A549 (cell line): ENCODE results near the gene YWHAG. TPM values are rescaled to one million over a fixed set of nuclear protein-coding genes. Genes with fewer than 3 reads are reported as not detected.

Source experiments
- ATAC-seq, 2 experiments: fragments of 200-7000 bp in 1 of 2; fragments of >200 bp in 1 of 2; cut with Nextera tagmentation in 1 of 2; cut with Tn5 transposase in 1 of 2; 3 replicates each; pipeline versions ENCODE4 v1.8.0 to v1.9.1; 2018 to 2020; ENCODE audit warnings: mild to moderate bottlenecking in 1 of 2, moderate library complexity in 1 of 2
- CTCF ChIA-PET: fragments of 300-600 bp; sonication (Branson Sonifier 250); formaldehyde crosslinking; extraction: SDS; loops from one replicate; lab custom pipeline; 2021; ENCODE audit warnings: antibody characterized with exemption, inconsistent platforms; lab: Yijun Ruan, JAX
- POLR2A ChIA-PET: fragments of 350-600 bp; formaldehyde crosslinking; extraction: SDS; loops from one replicate; lab custom pipeline; 2021; ENCODE audit warnings: antibody characterized with exemption, inconsistent platforms; lab: Yijun Ruan, JAX
- DNase-seq, 2 experiments: peaks; one replicate each; pipeline versions ENCODE4 v3.0.0 to v3.0.0-alpha.2; 2011 to 2016; ENCODE audit warnings: low read depth in 1 of 2, low spot score in 1 of 2
- FAIRE-seq: peaks from 2 replicates; lab custom pipeline; 2011; peaks lifted over from hg19 to GRCh38; lab: Jason Lieb, UNC
- H3K27ac ChIP-seq, 2 experiments: fragments of >200 bp; sonication (Bioruptor Twin); formaldehyde crosslinking; 3 replicates each; pipeline ENCODE4 v1.5.1; 2016 to 2017
- H3K4me1 ChIP-seq: fragments of >200 bp; sonication (Bioruptor Twin); formaldehyde crosslinking; 3 replicates; pipeline ENCODE4 v1.6.1; 2016
- H3K4me2 ChIP-seq: fragments of >200 bp; sonication (Bioruptor Twin); formaldehyde crosslinking; 3 replicates; pipeline ENCODE4 v1.6.1; 2016
- H3K4me3 ChIP-seq: fragments of >200 bp; sonication (Bioruptor Twin); formaldehyde crosslinking; 3 replicates; pipeline ENCODE4 v1.5.1; 2016
- H3K9me3 ChIP-seq: fragments of >200 bp; sonication (Bioruptor Twin); formaldehyde crosslinking; 3 replicates; pipeline ENCODE4 v1.6.1; 2016
- BHLHE40 ChIP-seq: IDR thresholded peaks from 2 replicates; pipeline ENCODE4 v1.6.1; 2012; ENCODE audit warnings: low read depth, low read length, inconsistent platforms
- CEBPB ChIP-seq, 2 experiments: fragments of >200 bp in 1 of 2; sonication (Bioruptor Twin) in 1 of 2; formaldehyde crosslinking in 1 of 2; IDR thresholded peaks; 2 replicates each; pipeline ENCODE4 v1.6.1; 2012 to 2016
- EHF ChIP-seq: fragments of 250-450 bp; sonication (Bioruptor Pico); IDR thresholded peaks from 2 replicates; pipeline ENCODE4 v1.5.0; 2020; ENCODE audit warnings: mild to moderate bottlenecking
- EHMT2 ChIP-seq: fragments of 200-600 bp; sonication (generic); IDR thresholded peaks from 2 replicates; pipeline ENCODE4 v1.6.1; 2016; ENCODE audit warnings: antibody characterized with exemption, low read depth, mild to moderate bottlenecking, moderate library complexity
- ESRRA ChIP-seq: fragments of 150-350 bp; IDR thresholded peaks from 2 replicates; pipeline ENCODE4 v1.6.1; 2014; ENCODE audit warnings: mild to moderate bottlenecking, low read length, borderline replicate concordance
- FOSB ChIP-seq: fragments of 250-450 bp; sonication (Bioruptor Pico); IDR thresholded peaks from 2 replicates; pipeline ENCODE4 v1.5.0; 2020; ENCODE audit warnings: mild to moderate bottlenecking, moderate library complexity
- FOSL2 ChIP-seq, 2 experiments: fragments of 450-650 bp in 1 of 2; fragments of >200 bp in 1 of 2; sonication (Bioruptor Twin) in 1 of 2; formaldehyde crosslinking; IDR thresholded peaks; 2 replicates each; pipeline versions ENCODE4 v1.5.0 to v1.6.1; 2016 to 2020; ENCODE audit warnings: mild to moderate bottlenecking in 1 of 2, moderate library complexity in 1 of 2
- GATA3 ChIP-seq: IDR thresholded peaks from 2 replicates; pipeline ENCODE4 v1.6.1; 2012; ENCODE audit warnings: borderline replicate concordance
- HEYL ChIP-seq: fragments of 250-450 bp; sonication (Bioruptor Pico); IDR thresholded peaks from 2 replicates; pipeline ENCODE4 v1.8.0; 2021; ENCODE audit warnings: mild to moderate bottlenecking, moderate library complexity
- JUN ChIP-seq, 2 experiments: fragments of >200 bp; sonication (Bioruptor Twin); formaldehyde crosslinking; IDR thresholded peaks; 2 replicates in 1 of 2; 3 replicates in 1 of 2; pipeline ENCODE4 v1.6.1; 2016 to 2017
- JUNB ChIP-seq: fragments of >200 bp; sonication (Bioruptor Twin); formaldehyde crosslinking; IDR thresholded peaks from 2 replicates; pipeline ENCODE4 v1.6.1; 2016
- MAFK ChIP-seq: fragments of 450-650 bp; IDR thresholded peaks from 2 replicates; pipeline ENCODE4 v1.6.1; 2014; ENCODE audit not compliant: partially characterized antibody
- MAZ ChIP-seq: fragments of 150-350 bp; IDR thresholded peaks from 2 replicates; pipeline ENCODE4 v1.6.1; 2014; ENCODE audit warnings: antibody characterized with exemption, low read depth, low read length, borderline replicate concordance
- NFE2L2 ChIP-seq: fragments of 150-350 bp; conservative IDR thresholded peaks from 2 replicates; pipeline ENCODE4 v1.6.1; 2014; ENCODE audit warnings: low read length
- NPAS2 ChIP-seq: fragments of 250-450 bp; sonication (Bioruptor Pico); IDR thresholded peaks from 2 replicates; pipeline ENCODE4 v1.8.0; 2022; ENCODE audit warnings: mild to moderate bottlenecking, moderate library complexity, borderline replicate concordance
- PBX3 ChIP-seq: IDR thresholded peaks from 2 replicates; pipeline ENCODE4 v1.6.1; 2012
- PHF8 ChIP-seq: fragments of 200-600 bp; sonication (generic); IDR thresholded peaks from 2 replicates; pipeline ENCODE4 v1.6.1; 2016; ENCODE audit warnings: low read depth, mild to moderate bottlenecking, antibody characterized with exemption, moderate library complexity, borderline replicate concordance
- POLR2A ChIP-seq: IDR thresholded peaks from 2 replicates; pipeline ENCODE4 v1.6.1; 2012; ENCODE audit warnings: mild to moderate bottlenecking, low read length
- POLR2AphosphoS2 ChIP-seq: conservative IDR thresholded peaks from 2 replicates; pipeline ENCODE4 v1.6.1; 2012; ENCODE audit warnings: low read length, improper control_type of control experiment, inconsistent platforms
- RAD21 ChIP-seq, 2 experiments: fragments of >200 bp in 1 of 2; sonication (Bioruptor Twin) in 1 of 2; formaldehyde crosslinking in 1 of 2; IDR thresholded peaks in 1 of 2; conservative IDR thresholded peaks in 1 of 2; 2 replicates in 1 of 2; 3 replicates in 1 of 2; pipeline ENCODE4 v1.6.1; 2012 to 2018; ENCODE audit warnings: inconsistent platforms in 1 of 2
- RARB ChIP-seq: fragments of 250-450 bp; sonication (Bioruptor Pico); IDR thresholded peaks from 2 replicates; pipeline ENCODE4 v1.8.0; 2021; ENCODE audit warnings: mild to moderate bottlenecking, moderate library complexity
- REST ChIP-seq: fragments of 200-600 bp; sonication (generic); IDR thresholded peaks from 2 replicates; pipeline ENCODE4 v1.6.1; 2016; ENCODE audit warnings: antibody characterized with exemption, mild to moderate bottlenecking, moderate library complexity
- RFX5 ChIP-seq: fragments of 450-650 bp; IDR thresholded peaks from 2 replicates; pipeline ENCODE4 v1.7.1; 2014; ENCODE audit warnings: antibody characterized with exemption, mild to moderate bottlenecking, moderate library complexity
- SMC3 ChIP-seq: fragments of >200 bp; sonication (Bioruptor Twin); formaldehyde crosslinking; IDR thresholded peaks from 3 replicates; pipeline ENCODE4 v1.6.1; 2018; ENCODE audit warnings: inconsistent platforms
- TFCP2L1 ChIP-seq: fragments of 250-450 bp; sonication (Bioruptor Pico); IDR thresholded peaks from 2 replicates; pipeline ENCODE4 v1.5.0; 2021; ENCODE audit warnings: mild to moderate bottlenecking
- TP53 ChIP-seq: fragments of 250-450 bp; sonication (Bioruptor Pico); IDR thresholded peaks from 2 replicates; pipeline ENCODE4 v1.5.0; 2021; ENCODE audit warnings: mild to moderate bottlenecking, moderate library complexity
- ZFP36 ChIP-seq: fragments of 450-650 bp; IDR thresholded peaks from 2 replicates; pipeline ENCODE4 v1.6.1; 2014; ENCODE audit warnings: borderline replicate concordance; ENCODE audit not compliant: partially characterized antibody
- ZSCAN20 ChIP-seq: fragments of 250-450 bp; sonication (Bioruptor Pico); IDR thresholded peaks from 2 replicates; pipeline ENCODE4 v1.8.0; 2022; ENCODE audit warnings: mild to moderate bottlenecking, moderate library complexity
- WGBS: methylation state at CpG from one replicate; pipeline ENCODE4 v1.1.6; 2017; ENCODE audit errors: missing lambda C conversion rate; 5-methylcytosine and 5-hydroxymethylcytosine counted together
- polyA plus RNA-seq, 4 experiments: library from polyadenylated mRNA; depleted of rRNA in 3 of 4; stranded (reverse); fragments of >200 nt; fragmentation: RNase III in 1 of 4; extraction: RNeasy Plus Mini Kit Qiagen cat#74134 plus additional on column Dnase treatment in 1 of 4; gene quantifications; 2 replicates in 3 of 4; 3 replicates in 1 of 4; pipeline ENCODE4 v1.2.3, GENCODE V29; 2011 to 2017
- TF ChIP-seq, protein P1 (sequence below): fragments of >200 bp; sonication (Bioruptor Twin); formaldehyde crosslinking; IDR thresholded peaks from 3 replicates; pipeline ENCODE4 v1.5.1; 2016
- TF ChIP-seq, protein P2 (sequence below): IDR thresholded peaks from 2 replicates; pipeline ENCODE4 v1.6.1; 2012; ENCODE audit warnings: low read depth, borderline replicate concordance
- TF ChIP-seq, protein P3 (sequence below): fragments of 450-650 bp; IDR thresholded peaks from 2 replicates; pipeline ENCODE4 v1.6.1; 2014; ENCODE audit warnings: antibody characterized with exemption

Gene YWHAG
- polyA plus RNA-seq, 2 of the 4 experiments (the other 2 are of a cell fraction): 141 to 302 TPM

- H3K4me3 ChIP-seq: peak overlapping the region; percentile 37
- DNase-seq: peak; percentile 91 to 96
- H3K4me1 ChIP-seq: peaks cover 49% of the 10 kb centered on the region
- peak overlapping the region; percentile 92 to 97 for H3K27ac ChIP-seq
- ChIA-PET CTCF (interaction anchor here (0.6 to 32.9 kb wide), 32 partner anchors 9 to 406 kb away, joined by 3 to 764 read pairs (median 4); partner anchors contain the start of genes HSPB1, MDH2, STYXL1 and YWHAG), POLR2A (interaction anchor here (0.7 to 2.9 kb wide), 10 partner anchors 8 to 221 kb away, joined by 3 to 20 read pairs (median 6); partner anchors contain the start of gene HSPB1)
- H3K9me3 ChIP-seq: no peaks in the 10 kb centered on the region
- H3K4me2 ChIP-seq: peak overlapping the region; percentile 76
- FAIRE-seq: peak; percentile 54
- 5% methylated on average over 29 of the region's 30 CpGs for WGBS
- ATAC-seq: peak; percentile 78 to 84
- no peak for TF ChIP-seq NFE2L2
- TF ChIP-seq RAD21 (conservative IDR thresholded peaks at IDR 0.05 in 1 of 2, IDR thresholded peaks at IDR 0.05 in 1 of 2): peak; percentile 96 to 98
- TF ChIP-seq TFCP2L1 (CRISPR knock-in tag): no peak
- TF ChIP-seq JUN (IDR thresholded peaks at IDR 0.05): peak; percentile 65 to 83; a peak in 3 of 5 replicates
- TF ChIP-seq POLR2A: peak; percentile 48
- TF ChIP-seq ESRRA: no peak
- TF ChIP-seq JUNB: 0 out of 2 replicates have a peak, but pooled peaks have one; percentile 35
- TF ChIP-seq, protein P1, sequence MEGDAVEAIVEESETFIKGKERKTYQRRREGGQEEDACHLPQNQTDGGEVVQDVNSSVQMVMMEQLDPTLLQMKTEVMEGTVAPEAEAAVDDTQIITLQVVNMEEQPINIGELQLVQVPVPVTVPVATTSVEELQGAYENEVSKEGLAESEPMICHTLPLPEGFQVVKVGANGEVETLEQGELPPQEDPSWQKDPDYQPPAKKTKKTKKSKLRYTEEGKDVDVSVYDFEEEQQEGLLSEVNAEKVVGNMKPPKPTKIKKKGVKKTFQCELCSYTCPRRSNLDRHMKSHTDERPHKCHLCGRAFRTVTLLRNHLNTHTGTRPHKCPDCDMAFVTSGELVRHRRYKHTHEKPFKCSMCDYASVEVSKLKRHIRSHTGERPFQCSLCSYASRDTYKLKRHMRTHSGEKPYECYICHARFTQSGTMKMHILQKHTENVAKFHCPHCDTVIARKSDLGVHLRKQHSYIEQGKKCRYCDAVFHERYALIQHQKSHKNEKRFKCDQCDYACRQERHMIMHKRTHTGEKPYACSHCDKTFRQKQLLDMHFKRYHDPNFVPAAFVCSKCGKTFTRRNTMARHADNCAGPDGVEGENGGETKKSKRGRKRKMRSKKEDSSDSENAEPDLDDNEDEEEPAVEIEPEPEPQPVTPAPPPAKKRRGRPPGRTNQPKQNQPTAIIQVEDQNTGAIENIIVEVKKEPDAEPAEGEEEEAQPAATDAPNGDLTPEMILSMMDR: peak; percentile 96
- TF ChIP-seq PBX3: no peak
- peak; percentile 99 for TF ChIP-seq SMC3
- TF ChIP-seq FOSL2 (IDR thresholded peaks at IDR 0.05): peak; percentile 86
- TF ChIP-seq FOSL2 (CRISPR knock-in tag; IDR thresholded peaks at IDR 0.05): peak; percentile 99
- TF ChIP-seq RARB (CRISPR knock-in tag): 0 out of 2 replicates have a peak, but pooled peaks have one; percentile 48
- no peak for TF ChIP-seq MAFK
- TF ChIP-seq FOSB (CRISPR knock-in tag): no peak
- TF ChIP-seq RFX5: no peak
- no peak for TF ChIP-seq ZSCAN20 (CRISPR knock-in tag)
- TF ChIP-seq, protein P2, sequence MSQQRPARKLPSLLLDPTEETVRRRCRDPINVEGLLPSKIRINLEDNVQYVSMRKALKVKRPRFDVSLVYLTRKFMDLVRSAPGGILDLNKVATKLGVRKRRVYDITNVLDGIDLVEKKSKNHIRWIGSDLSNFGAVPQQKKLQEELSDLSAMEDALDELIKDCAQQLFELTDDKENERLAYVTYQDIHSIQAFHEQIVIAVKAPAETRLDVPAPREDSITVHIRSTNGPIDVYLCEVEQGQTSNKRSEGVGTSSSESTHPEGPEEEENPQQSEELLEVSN: peak; percentile 51; the same call in 1 of the 2 replicates
- TF ChIP-seq PHF8: no peak
- no peak for TF ChIP-seq REST
- peak in 1 of 2 experiments; percentile 73; a peak in 2 of 4 replicates for TF ChIP-seq CEBPB (IDR thresholded peaks at IDR 0.05)
- TF ChIP-seq MAZ: peak; percentile 20; the same call in 1 of the 2 replicates
- no peak for TF ChIP-seq NPAS2 (CRISPR knock-in tag)
- 0 out of 2 replicates have a peak, but pooled peaks have one; percentile 20 for TF ChIP-seq TP53 (CRISPR knock-in tag)
- 0 out of 2 replicates have a peak, but pooled peaks have one; percentile 30 for TF ChIP-seq EHF (CRISPR knock-in tag)
- no peak for TF ChIP-seq HEYL (CRISPR knock-in tag)
- TF ChIP-seq GATA3: no peak
- TF ChIP-seq EHMT2: no peak
- TF ChIP-seq POLR2AphosphoS2: no peak
- TF ChIP-seq BHLHE40: peak; percentile 47; the same call in 1 of the 2 replicates
- TF ChIP-seq ZFP36: peak; percentile 64
- TF ChIP-seq, protein P3, sequence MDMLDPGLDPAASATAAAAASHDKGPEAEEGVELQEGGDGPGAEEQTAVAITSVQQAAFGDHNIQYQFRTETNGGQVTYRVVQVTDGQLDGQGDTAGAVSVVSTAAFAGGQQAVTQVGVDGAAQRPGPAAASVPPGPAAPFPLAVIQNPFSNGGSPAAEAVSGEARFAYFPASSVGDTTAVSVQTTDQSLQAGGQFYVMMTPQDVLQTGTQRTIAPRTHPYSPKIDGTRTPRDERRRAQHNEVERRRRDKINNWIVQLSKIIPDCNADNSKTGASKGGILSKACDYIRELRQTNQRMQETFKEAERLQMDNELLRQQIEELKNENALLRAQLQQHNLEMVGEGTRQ: no peak
These were observed 67.2 kb downstream of the YWHAG start for GRCh38 chr7:76291351-76292212.
